Natural killer cell (primary cell): ENCODE data around the gene PAN3. TPM values are rescaled to one million over a fixed set of nuclear protein-coding genes. Genes with fewer than 3 reads are reported as not detected.

Source experiments
- ATAC-seq, 3 donors: fragments of 150-1000 bp in 2 of 3; fragments of 200-7000 bp in 1 of 3; cut with Tn5 transposase; 1 replicate in 1 of 3; 2 replicates in 2 of 3; pipeline ENCODE4 v1.10.0; 2021; ENCODE audit warnings: mild to moderate bottlenecking in 2 of 3, moderate library complexity in 2 of 3
- DNase-seq, 2 donors: peaks; one replicate each; pipeline versions ENCODE4 v3.0.0 to v3.0.0-alpha.2; 2013 to 2021; ENCODE audit warnings: mixed read lengths in 1 of 2
- H3K27ac ChIP-seq: one replicate; pipeline ENCODE4 v1.5.1; 2013; ENCODE audit warnings: mild to moderate bottlenecking, low read length
- H3K27me3 ChIP-seq: one replicate; pipeline ENCODE4 v1.6.1; 2013; ENCODE audit warnings: low read length; ENCODE audit not compliant: control insufficient read depth, insufficient read depth
- H3K36me3 ChIP-seq: one replicate; pipeline ENCODE4 v1.6.1; 2013; ENCODE audit warnings: low read length; ENCODE audit not compliant: control insufficient read depth, insufficient read depth
- H3K4me1 ChIP-seq: one replicate; pipeline ENCODE4 v1.6.1; 2013; ENCODE audit warnings: low read length; ENCODE audit not compliant: control insufficient read depth, insufficient read depth
- H3K4me3 ChIP-seq: one replicate; pipeline ENCODE4 v1.5.1; 2013; ENCODE audit warnings: low read length
- H3K9me3 ChIP-seq: one replicate; pipeline ENCODE4 v1.6.1; 2013; ENCODE audit warnings: low read length; ENCODE audit not compliant: control insufficient read depth, insufficient read depth
- H3K27ac Mint-ChIP-seq, 2 donors: one replicate each; pipeline ENCODE4 v1.8.0; 2022; ENCODE audit warnings: mild to moderate bottlenecking in 2 of 2, mixed read lengths in 2 of 2, moderate library complexity in 1 of 2
- H3K27me3 Mint-ChIP-seq, 2 donors: one replicate each; pipeline ENCODE4 v1.8.0; 2022; ENCODE audit warnings: low read depth in 2 of 2, mixed read lengths in 2 of 2
- H3K36me3 Mint-ChIP-seq: one replicate; pipeline ENCODE4 v1.8.0; 2022; ENCODE audit warnings: mixed read lengths
- H3K4me1 Mint-ChIP-seq, 2 donors: one replicate each; pipeline ENCODE4 v1.8.0; 2022; ENCODE audit warnings: mixed read lengths in 2 of 2
- H3K4me3 Mint-ChIP-seq: one replicate; pipeline ENCODE4 v1.8.0; 2022; ENCODE audit warnings: mild to moderate bottlenecking, moderate library complexity, mixed read lengths
- H3K9me3 Mint-ChIP-seq, 2 donors: one replicate each; pipeline ENCODE4 v1.8.0; 2022; ENCODE audit warnings: mixed read lengths in 2 of 2
- whole genome bisulfite sequencing: methylation state at CpG from one replicate; pipeline ENCODE4 v1.1.7; 2013; ENCODE audit warnings: missing lambda C conversion rate; ENCODE audit not compliant: insufficient coverage; 5-methylcytosine and 5-hydroxymethylcytosine counted together
- intact Hi-C: fragments of 100-400 bp; cut with micrococcal nuclease; formaldehyde crosslinking; loops from one replicate; pipeline ENCODE4 v1.14.2; 2022
- total RNA-seq, 4 donors: library from RNA; stranded (reverse); fragments of 120-200 nt in 1 of 4; gene quantifications; one replicate each; pipeline versions ENCODE4 v1.2.3 to v1.2.4, GENCODE V29; 2013 to 2022
- TF ChIP-seq, protein P1 (sequence below): fragments of 200-600 bp; IDR thresholded peaks from one replicate; pipeline ENCODE4 v1.8.0; 2022; ENCODE audit warnings: antibody characterized with exemption

PAN3 gene
- total RNA-seq, 3 donors from 2014 or later (not counting 1 experiment from before 2014, with no cell fraction given), result 80.0 to 94.2 (median 91.7) TPM

DNA sequence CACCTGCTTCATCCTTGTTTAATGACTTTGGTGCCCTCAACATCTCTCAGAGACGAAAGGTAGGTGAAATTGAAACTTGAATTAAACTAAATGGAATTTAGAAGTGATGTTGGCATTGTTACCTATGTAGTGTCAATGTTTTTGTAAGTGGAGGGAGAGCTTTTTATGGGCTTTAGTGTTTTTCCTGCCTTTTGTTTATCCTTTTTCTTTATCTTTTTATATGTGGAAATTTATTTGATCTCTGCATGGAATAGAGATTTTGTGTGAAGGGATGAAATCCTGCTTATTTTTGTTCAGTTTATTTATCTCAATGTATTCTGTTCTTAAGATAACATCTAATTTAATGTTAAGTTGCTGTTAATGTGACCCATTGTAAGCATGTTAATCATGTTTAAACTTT, 39.5 kb downstream of the PAN3 start:
- H3K27me3 ChIP-seq, result no peaks in the 10 kb centered on the region

DNA sequence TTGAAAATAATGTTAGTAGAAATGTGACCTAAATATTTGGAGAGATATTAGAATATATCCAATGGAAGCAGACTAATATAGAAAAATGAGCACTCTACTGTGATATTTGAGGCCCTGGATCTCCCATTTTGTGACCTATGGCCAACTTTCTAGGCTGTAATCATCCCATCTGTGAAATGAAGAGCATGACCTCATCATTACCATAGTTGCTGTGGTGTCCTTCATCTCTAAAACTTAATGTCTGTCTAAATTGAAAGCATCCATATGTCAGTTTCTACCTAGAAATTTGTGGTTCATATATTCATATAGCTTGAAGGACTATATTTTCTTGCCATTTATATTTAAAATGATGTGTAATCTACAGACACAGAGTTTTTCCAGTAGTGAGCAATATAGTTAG, 41.6 kb downstream of the PAN3 start:
- H3K4me1 ChIP-seq, result no peaks in the 10 kb centered on the region
- Mint-ChIP-seq H3K4me3 (no peak overlapping the region), H3K27me3 (no peaks in the 10 kb centered on the region), H3K36me3 (peaks cover 9% of the 10 kb centered on the region), H3K9me3 (no peaks in the 10 kb centered on the region), H3K27ac (peak overlapping the region in 1 of 2 donors; percentile 19), H3K4me1 (peaks cover 41 to 52% of the 10 kb centered on the region in 2 donors)
- ATAC-seq (no peak), DNase-seq (no peak)
- no peak overlapping the region for H3K4me3 ChIP-seq
- no peaks in the 10 kb centered on the region for H3K27me3 ChIP-seq
- H3K9me3 ChIP-seq, result no peaks in the 10 kb centered on the region
- intact Hi-C loops, result loop anchor here (5.0 kb wide), 1 partner anchor 43 kb away; the partner anchor contains the start of gene PAN3
- TF ChIP-seq, protein P1, sequence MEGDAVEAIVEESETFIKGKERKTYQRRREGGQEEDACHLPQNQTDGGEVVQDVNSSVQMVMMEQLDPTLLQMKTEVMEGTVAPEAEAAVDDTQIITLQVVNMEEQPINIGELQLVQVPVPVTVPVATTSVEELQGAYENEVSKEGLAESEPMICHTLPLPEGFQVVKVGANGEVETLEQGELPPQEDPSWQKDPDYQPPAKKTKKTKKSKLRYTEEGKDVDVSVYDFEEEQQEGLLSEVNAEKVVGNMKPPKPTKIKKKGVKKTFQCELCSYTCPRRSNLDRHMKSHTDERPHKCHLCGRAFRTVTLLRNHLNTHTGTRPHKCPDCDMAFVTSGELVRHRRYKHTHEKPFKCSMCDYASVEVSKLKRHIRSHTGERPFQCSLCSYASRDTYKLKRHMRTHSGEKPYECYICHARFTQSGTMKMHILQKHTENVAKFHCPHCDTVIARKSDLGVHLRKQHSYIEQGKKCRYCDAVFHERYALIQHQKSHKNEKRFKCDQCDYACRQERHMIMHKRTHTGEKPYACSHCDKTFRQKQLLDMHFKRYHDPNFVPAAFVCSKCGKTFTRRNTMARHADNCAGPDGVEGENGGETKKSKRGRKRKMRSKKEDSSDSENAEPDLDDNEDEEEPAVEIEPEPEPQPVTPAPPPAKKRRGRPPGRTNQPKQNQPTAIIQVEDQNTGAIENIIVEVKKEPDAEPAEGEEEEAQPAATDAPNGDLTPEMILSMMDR, result no peak
- H3K27ac ChIP-seq, result no peak overlapping the region
- peaks cover 22% of the 10 kb centered on the region for H3K36me3 ChIP-seq

More for the DNA sequence above, 39.5 kb downstream of the PAN3 start:
- no peak for DNase-seq
- Mint-ChIP-seq H3K27me3 (no peaks in the 10 kb centered on the region), H3K4me3 (no peak overlapping the region), H3K36me3 (peaks cover 9% of the 10 kb centered on the region), H3K27ac (peak overlapping the region in 1 of 2 donors; percentile 38), H3K4me1 (peaks cover 40 to 52% of the 10 kb centered on the region in 2 donors), H3K9me3 (no peaks in the 10 kb centered on the region)
- no peak for ATAC-seq
- Histone ChIP-seq H3K4me1 (no peaks in the 10 kb centered on the region), H3K36me3 (peaks cover 27% of the 10 kb centered on the region), H3K27ac (no peak overlapping the region), H3K4me3 (no peak overlapping the region), H3K9me3 (no peaks in the 10 kb centered on the region)
- WGBS, result 100% methylated on average over 1 of the region's 1 CpG
- TF ChIP-seq, protein P1, result no peak
- intact Hi-C loops, result no loop called here

DNA sequence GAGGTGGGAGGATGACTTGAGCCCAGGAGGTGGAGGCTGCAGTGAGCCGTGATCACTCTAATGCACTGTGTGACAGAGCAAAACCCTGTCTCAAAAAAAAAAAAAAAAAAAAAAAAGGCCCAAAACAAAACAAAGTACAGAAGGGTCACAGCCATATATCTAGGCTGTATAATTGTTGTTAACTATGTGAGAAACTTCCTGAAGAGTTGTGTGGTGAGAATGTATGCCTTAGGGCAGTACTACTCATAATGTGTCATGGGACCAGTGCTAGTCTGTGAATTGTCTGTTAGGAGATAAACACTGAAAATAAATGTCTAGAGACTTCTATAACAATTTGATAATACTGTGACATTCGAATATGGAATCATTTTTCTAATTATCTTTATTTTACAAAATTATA, 43.1 kb downstream of the PAN3 start:
- TF ChIP-seq, protein P1, result no peak
- Histone ChIP-seq H3K4me3 (no peak overlapping the region), H3K36me3 (peaks cover 12% of the 10 kb centered on the region), H3K4me1 (no peaks in the 10 kb centered on the region), H3K27me3 (no peaks in the 10 kb centered on the region), H3K27ac (no peak overlapping the region), H3K9me3 (no peaks in the 10 kb centered on the region)
- no peaks in the 10 kb centered on the region for H3K9me3 Mint-ChIP-seq
- DNase-seq (no peak), ATAC-seq (peak in 2 of 3 donors; percentile 49 to 50)
- peaks cover 38 to 64% of the 10 kb centered on the region in 2 donors for H3K4me1 Mint-ChIP-seq
- intact Hi-C loops, result loop anchor here (5.0 kb wide), 1 partner anchor 44 kb away; the partner anchor contains the start of gene PAN3
- no peaks in the 10 kb centered on the region for H3K27me3 Mint-ChIP-seq
- H3K27ac Mint-ChIP-seq, result peak overlapping the region; percentile 19 to 48
- H3K4me3 Mint-ChIP-seq, result no peak overlapping the region
- WGBS, result no CpG with 5 or more reads among the region's 2 CpGs
- H3K36me3 Mint-ChIP-seq, result peaks cover 9% of the 10 kb centered on the region

DNA sequence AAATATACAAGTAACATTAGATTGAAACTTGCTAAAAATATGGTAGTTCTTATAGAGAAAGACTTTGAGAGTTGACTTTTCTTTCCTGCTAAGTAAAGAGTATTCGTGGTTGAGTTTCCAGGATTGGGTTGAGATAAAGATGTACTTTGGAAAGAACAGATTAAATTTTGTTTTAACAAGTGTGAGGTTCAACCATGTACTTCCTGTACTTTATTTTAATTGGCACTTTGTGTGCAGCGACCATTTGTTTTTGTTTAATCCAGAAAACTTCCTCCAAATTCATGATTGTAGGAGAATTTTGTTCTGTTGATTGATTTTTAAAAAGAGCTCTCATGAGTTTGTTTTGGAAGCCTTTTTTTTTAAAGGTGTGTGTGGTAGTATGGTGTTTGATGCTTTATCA, 46.9 kb downstream of the PAN3 start:
- peak overlapping the region; percentile 35 to 60 for H3K27ac Mint-ChIP-seq
- H3K27ac ChIP-seq, result no peak overlapping the region
- no peaks in the 10 kb centered on the region for H3K36me3 Mint-ChIP-seq

More for the DNA sequence above, 46.9 kb downstream of the PAN3 start:
- DNase-seq (no peak), ATAC-seq (no peak)
- intact Hi-C loops, result no loop called here
- Mint-ChIP-seq H3K4me1 (peaks cover 38 to 50% of the 10 kb centered on the region in 2 donors), H3K9me3 (no peaks in the 10 kb centered on the region), H3K4me3 (peak overlapping the region; percentile 0), H3K27me3 (no peaks in the 10 kb centered on the region)
- TF ChIP-seq, protein P1, result no peak
- Histone ChIP-seq H3K4me1 (no peaks in the 10 kb centered on the region), H3K4me3 (no peak overlapping the region), H3K9me3 (no peaks in the 10 kb centered on the region), H3K36me3 (peaks cover 7% of the 10 kb centered on the region), H3K27me3 (no peaks in the 10 kb centered on the region)
- 50% methylated on average over 2 of the region's 2 CpGs for WGBS
